Measurements from ENCODE around the gene MPP1. TPM values are rescaled to one million over a fixed set of nuclear protein-coding genes. Genes with fewer than 3 reads are reported as not detected.

Gene MPP1
- total and polyA plus RNA-seq, 9 of the 15 experiments (the other 6 are each of a cell fraction or from before 2014, with no cell fraction given) = 227 to 395 (median 283) TPM

DNA sequence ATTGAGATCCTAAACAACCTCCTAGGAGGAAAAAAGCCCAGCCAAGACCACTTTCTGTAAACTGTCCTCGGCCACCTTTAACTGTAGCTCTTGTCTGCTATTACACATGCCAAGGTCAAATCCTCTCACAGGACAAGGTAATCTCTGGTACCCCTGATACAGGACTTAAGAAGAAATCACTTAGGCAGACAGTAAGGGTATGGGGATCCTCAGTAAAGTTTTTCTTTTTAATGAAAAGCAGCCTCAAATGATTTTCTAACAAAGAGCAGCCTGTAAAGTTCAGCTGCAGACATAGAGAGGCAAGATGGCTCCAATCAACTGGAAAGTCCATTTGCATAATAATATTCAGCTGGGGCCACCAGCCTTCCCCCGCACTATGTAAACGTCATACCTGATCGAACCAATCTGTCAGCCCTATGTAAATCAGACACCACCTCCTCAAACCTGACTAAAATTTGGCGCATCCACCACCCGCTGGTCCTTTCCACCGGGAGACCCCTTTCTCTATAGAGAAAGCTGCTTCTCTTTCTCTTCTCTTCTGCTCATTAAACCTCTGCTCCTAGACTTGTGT is 14.6 kb upstream of the MPP1 start (continued):
- TF ChIP-seq VEZF1 (CRISPR knock-in tag; IDR thresholded peaks at IDR 0.05) (peak; percentile 15; the same call in 1 of the 2 replicates), TARDBP (IDR thresholded peaks at IDR 0.05) (no peak), YY1 (IDR thresholded peaks at IDR 0.05; ENCODE audit: borderline replicate concordance in 1 of 3, control insufficient read depth in 1 of 3, extremely low read depth in 1 of 3, insufficient read depth in 3 of 3, insufficient read length in 1 of 3, insufficient replicate concordance in 2 of 3, low read depth in 1 of 3, low read length in 2 of 3) (peak in 1 of 3 experiments; percentile 67), XRCC5 (IDR thresholded peaks at IDR 0.05; ENCODE audit: low read depth, low read length) (no peak), POLR2B (IDR thresholded peaks at IDR 0.05; ENCODE audit: low read depth, partially characterized antibody) (no peak), MEF2D (tag; conservative IDR thresholded peaks at IDR 0.05; ENCODE audit: low read depth) (no peak), SRSF7 (optimal IDR thresholded peaks at IDR 0.05; ENCODE audit: low read depth, low read length) (no peak), SRSF9 (IDR thresholded peaks at IDR 0.05; ENCODE audit: borderline replicate concordance, low read depth, low read length) (no peak), ZC3H11A (IDR thresholded peaks at IDR 0.05; ENCODE audit: low read depth, low read length) (no peak), ZBTB34 (CRISPR knock-in tag; IDR thresholded peaks at IDR 0.05) (no peak), IRF2 (CRISPR knock-in tag; IDR thresholded peaks at IDR 0.05) (no peak), MED1 (CRISPR knock-in tag; IDR thresholded peaks at IDR 0.05; ENCODE audit: borderline replicate concordance) (no peak), ZBTB1 (CRISPR knock-in tag; IDR thresholded peaks at IDR 0.05; ENCODE audit: borderline replicate concordance, low read depth) (no peak)
- TF ChIP-seq, protein P1, sequence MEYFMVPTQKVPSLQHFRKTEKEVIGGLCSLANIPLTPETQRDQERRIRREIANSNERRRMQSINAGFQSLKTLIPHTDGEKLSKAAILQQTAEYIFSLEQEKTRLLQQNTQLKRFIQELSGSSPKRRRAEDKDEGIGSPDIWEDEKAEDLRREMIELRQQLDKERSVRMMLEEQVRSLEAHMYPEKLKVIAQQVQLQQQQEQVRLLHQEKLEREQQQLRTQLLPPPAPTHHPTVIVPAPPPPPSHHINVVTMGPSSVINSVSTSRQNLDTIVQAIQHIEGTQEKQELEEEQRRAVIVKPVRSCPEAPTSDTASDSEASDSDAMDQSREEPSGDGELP (CRISPR knock-in tag; IDR thresholded peaks at IDR 0.05; ENCODE audit: borderline replicate concordance) = 0 out of 2 replicates have a peak, but pooled peaks have one; percentile 35
- TF ChIP-seq, protein P2, sequence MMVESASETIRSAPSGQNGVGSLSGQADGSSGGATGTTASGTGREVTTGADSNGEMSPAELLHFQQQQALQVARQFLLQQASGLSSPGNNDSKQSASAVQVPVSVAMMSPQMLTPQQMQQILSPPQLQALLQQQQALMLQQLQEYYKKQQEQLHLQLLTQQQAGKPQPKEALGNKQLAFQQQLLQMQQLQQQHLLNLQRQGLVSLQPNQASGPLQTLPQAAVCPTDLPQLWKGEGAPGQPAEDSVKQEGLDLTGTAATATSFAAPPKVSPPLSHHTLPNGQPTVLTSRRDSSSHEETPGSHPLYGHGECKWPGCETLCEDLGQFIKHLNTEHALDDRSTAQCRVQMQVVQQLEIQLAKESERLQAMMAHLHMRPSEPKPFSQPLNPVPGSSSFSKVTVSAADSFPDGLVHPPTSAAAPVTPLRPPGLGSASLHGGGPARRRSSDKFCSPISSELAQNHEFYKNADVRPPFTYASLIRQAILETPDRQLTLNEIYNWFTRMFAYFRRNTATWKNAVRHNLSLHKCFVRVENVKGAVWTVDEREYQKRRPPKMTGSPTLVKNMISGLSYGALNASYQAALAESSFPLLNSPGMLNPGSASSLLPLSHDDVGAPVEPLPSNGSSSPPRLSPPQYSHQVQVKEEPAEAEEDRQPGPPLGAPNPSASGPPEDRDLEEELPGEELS (CRISPR knock-in tag; IDR thresholded peaks at IDR 0.05; ENCODE audit: borderline replicate concordance) = no peak
- TF ChIP-seq, protein P3, sequence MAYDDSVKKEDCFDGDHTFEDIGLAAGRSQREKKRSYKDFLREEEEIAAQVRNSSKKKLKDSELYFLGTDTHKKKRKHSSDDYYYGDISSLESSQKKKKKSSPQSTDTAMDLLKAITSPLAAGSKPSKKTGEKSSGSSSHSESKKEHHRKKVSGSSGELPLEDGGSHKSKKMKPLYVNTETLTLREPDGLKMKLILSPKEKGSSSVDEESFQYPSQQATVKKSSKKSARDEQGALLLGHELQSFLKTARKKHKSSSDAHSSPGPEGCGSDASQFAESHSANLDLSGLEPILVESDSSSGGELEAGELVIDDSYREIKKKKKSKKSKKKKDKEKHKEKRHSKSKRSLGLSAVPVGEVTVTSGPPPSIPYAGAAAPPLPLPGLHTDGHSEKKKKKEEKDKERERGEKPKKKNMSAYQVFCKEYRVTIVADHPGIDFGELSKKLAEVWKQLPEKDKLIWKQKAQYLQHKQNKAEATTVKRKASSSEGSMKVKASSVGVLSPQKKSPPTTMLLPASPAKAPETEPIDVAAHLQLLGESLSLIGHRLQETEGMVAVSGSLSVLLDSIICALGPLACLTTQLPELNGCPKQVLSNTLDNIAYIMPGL (CRISPR knock-in tag; IDR thresholded peaks at IDR 0.05) = no peak
- TF ChIP-seq, protein P4, sequence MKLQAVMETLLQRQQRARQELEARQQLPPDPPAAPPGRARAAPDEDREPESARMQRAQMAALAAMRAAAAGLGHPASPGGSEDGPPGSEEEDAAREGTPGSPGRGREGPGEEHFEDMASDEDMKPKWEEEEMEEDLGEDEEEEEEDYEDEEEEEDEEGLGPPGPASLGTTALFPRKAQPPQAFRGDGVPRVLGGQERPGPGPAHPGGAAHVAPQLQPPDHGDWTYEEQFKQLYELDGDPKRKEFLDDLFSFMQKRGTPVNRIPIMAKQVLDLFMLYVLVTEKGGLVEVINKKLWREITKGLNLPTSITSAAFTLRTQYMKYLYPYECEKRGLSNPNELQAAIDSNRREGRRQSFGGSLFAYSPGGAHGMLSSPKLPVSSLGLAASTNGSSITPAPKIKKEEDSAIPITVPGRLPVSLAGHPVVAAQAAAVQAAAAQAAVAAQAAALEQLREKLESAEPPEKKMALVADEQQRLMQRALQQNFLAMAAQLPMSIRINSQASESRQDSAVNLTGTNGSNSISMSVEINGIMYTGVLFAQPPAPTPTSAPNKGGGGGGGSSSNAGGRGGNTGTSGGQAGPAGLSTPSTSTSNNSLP (IDR thresholded peaks at IDR 0.05; ENCODE audit: borderline replicate concordance, low read depth, low read length) = 0 out of 2 replicates have a peak, but pooled peaks have one; percentile 31
